Measurements from ENCODE around the gene UNC80. TPM values are rescaled to one million over a fixed set of nuclear protein-coding genes. Genes with fewer than 3 reads are reported as not detected.
"Not testable (repeated sequence)": the region's sequence is repeated elsewhere in the genome, so short reads cannot be mapped to it uniquely, and the experiment has no call there.

Gene UNC80
- total RNA-seq, 2 donors from 2014 or later: not detected

DNA sequence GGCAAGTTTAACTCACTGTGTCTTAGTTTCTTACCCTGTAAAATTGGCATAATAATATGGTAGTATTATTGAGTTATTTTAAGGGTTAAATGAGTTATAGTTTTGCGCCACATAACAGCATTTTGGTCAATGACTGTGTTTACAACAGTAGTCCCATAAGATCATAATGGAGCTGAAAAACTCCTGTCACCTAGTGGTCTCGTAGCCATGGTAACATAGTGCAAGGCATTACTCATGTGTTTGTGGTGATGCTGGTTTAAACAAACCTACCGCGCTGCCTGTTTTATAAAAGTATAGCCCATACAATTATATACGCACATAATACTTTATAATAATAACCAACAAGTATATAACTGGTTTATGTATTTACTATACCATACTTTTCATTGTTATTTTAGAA, 15.8 kb downstream of the UNC80 start:
- Mint-ChIP-seq H3K27me3 (no peaks in the 10 kb centered on the region), H3K4me3 (no peak overlapping the region), H3K9me3 (no peaks in the 10 kb centered on the region), H3K27ac (no peak overlapping the region), H3K4me1 (peaks cover 10% of the 10 kb centered on the region), H3K36me3 (ENCODE audit: low read depth) (no peaks in the 10 kb centered on the region)
- no peak for ATAC-seq (replicated peaks)

DNA sequence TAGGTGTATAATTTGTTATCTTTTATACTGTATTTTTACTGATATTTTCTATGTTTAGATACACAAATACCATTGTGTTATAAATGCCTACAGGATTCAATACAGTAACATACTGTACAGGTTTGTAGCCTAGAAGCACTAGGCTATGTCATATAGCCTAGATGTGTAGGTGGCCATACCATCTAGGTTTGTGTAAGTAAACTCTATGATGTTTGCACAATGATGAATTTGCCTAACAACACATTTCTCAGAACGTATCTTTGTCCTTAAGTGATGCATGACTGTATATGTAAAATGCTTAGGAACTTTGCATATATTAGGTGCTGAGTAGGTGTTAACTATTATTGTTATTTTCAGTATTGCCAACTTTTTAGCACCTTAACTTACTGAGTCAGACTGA, 17.3 kb downstream of the UNC80 start:
- no peaks in the 10 kb centered on the region for H3K27me3 Mint-ChIP-seq
- H3K36me3 Mint-ChIP-seq (ENCODE audit: low read depth): no peaks in the 10 kb centered on the region
- no peak overlapping the region for H3K27ac Mint-ChIP-seq

DNA sequence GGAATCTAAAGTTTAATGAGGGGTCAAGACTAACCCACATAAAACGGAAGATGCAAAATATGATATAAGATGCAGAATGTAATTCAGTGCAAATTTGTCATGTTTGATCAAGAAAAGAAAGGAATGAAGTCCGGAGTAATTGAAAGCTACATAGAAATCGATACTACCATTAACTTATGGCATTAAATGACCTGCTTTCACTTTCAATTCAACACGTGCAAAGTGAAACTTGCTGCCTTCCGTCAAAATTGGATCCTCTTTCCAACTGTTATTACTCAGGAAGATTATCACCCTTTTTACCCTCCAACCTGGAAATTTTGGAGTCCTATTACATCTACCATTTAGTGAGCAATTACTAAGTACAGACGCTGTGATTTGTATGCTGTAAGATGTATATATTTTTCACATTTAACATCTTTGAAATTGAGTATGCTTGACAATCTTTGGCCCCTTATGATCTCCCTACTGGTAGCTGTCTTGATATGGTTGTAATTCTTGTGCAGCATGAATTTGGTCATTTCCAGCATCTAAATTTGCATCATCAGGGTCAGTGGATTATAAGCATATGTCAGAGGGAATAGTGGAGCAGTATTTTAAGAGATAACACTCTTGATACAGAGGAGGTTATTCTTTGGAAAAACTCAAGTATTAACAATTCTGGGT, 18.6 kb downstream of the UNC80 start:
- H3K9me3 Mint-ChIP-seq: no peaks in the 10 kb centered on the region
- H3K27ac Mint-ChIP-seq: no peak overlapping the region
- ATAC-seq (replicated peaks): peak; percentile 39
- H3K36me3 Mint-ChIP-seq (ENCODE audit: low read depth): no peaks in the 10 kb centered on the region
- H3K27me3 Mint-ChIP-seq: no peaks in the 10 kb centered on the region
- H3K4me1 Mint-ChIP-seq: peaks cover 10% of the 10 kb centered on the region
- peak overlapping the region; percentile 57 for H3K4me3 Mint-ChIP-seq

More for the DNA sequence above, 17.3 kb downstream of the UNC80 start:
- Mint-ChIP-seq H3K9me3 (no peaks in the 10 kb centered on the region), H3K4me1 (peaks cover 10% of the 10 kb centered on the region), H3K4me3 (peak overlapping the region; percentile 57)
- no peak for ATAC-seq (replicated peaks)

DNA sequence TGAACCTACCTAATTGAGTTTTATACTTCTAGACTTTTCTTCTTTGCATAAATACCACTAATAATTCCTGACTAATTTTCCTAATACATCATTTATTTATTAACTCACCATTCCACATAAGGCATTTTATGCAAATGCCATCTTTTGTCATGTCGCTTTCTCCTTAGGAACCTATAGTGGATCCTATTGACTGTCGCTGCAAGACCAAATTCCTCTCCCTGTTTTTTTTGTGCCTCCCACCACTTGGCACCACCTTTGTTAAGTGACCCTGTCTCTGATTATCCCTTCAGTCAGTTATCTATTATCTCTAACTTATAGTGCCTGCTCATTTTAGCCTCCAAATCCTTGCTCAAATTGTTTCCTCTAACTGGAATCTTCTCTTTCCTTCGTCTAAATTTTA, 19.5 kb downstream of the UNC80 start:
- Mint-ChIP-seq H3K4me3 (no peak overlapping the region), H3K9me3 (no peaks in the 10 kb centered on the region), H3K27me3 (no peaks in the 10 kb centered on the region), H3K27ac (no peak overlapping the region), H3K36me3 (ENCODE audit: low read depth) (no peaks in the 10 kb centered on the region), H3K4me1 (peaks cover 10% of the 10 kb centered on the region)
- ATAC-seq (replicated peaks): no peak

DNA sequence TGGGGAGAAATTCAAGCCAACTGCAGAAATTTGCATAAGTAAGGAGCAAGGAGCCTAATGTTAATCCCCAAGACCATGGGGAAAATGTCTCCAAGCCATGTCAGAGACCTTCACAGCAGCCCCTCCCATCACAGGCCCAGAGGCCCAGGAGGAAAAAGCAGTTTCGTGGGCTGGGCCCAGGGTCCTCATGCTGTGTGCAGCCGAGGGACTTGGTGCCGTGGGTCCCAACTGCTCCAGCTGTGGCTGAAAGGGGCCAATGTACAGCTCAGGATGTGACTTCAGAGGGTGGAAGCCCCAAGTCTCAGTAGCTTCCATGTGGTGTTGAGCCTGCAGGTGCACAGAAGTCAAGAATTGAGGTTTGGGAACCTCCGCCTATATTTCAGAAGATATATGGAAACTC, 23.8 kb downstream of the UNC80 start:
- ATAC-seq (replicated peaks); H3K36me3 Mint-ChIP-seq (ENCODE audit: low read depth); H3K4me1 Mint-ChIP-seq; H3K27me3 Mint-ChIP-seq; H3K27ac Mint-ChIP-seq; H3K4me3 Mint-ChIP-seq; H3K9me3 Mint-ChIP-seq: not testable (repeated sequence)

DNA sequence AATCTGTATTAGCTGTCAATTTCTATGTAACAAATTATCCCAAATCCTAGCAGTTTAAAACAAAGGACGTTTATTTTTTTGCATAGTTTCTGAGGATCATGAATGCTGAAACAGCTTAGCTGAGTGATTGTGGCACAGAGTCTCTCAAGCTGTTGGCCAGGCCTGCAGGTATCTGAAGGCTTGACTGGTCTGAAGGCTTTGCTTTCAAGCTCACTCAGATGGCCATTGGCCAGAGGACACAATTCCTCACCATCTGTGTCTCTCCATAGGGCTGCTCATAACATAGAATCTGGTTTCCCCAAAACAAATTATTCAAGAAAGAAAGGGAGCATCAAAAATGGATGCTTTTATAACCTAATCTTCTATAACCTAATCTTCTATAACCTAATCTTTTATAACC, 33.7 kb downstream of the UNC80 start:
- Mint-ChIP-seq H3K36me3 (ENCODE audit: low read depth) (no peaks in the 10 kb centered on the region), H3K4me1 (no peaks in the 10 kb centered on the region), H3K27me3 (peaks cover 5% of the 10 kb centered on the region), H3K27ac (no peak overlapping the region), H3K9me3 (no peaks in the 10 kb centered on the region), H3K4me3 (no peak overlapping the region)
- ATAC-seq (replicated peaks): no peak

DNA sequence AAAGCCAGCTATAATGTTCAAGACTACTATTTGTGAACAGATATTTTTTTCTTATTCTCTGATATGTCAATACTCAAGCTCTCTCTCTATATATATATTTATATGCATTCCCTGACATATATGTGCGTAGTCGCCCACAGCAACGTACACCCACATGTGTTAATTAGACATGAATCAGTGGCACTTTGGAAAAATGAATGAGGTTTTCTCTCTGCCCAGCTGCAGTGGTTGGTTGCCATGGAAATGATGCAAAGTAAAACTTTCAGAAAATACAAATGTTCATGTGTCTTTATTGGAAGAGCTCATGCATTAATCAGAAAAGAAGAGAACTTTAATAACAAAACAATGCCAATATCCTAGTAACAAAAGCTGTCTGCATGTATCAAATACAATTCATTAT, 34.7 kb downstream of the UNC80 start:
- H3K4me3 Mint-ChIP-seq: no peak overlapping the region
- ATAC-seq (replicated peaks): no peak
- no peak overlapping the region for H3K27ac Mint-ChIP-seq
- H3K4me1 Mint-ChIP-seq: no peaks in the 10 kb centered on the region
- H3K36me3 Mint-ChIP-seq (ENCODE audit: low read depth): no peaks in the 10 kb centered on the region
- H3K9me3 Mint-ChIP-seq: no peaks in the 10 kb centered on the region
- peaks cover 5% of the 10 kb centered on the region for H3K27me3 Mint-ChIP-seq

DNA sequence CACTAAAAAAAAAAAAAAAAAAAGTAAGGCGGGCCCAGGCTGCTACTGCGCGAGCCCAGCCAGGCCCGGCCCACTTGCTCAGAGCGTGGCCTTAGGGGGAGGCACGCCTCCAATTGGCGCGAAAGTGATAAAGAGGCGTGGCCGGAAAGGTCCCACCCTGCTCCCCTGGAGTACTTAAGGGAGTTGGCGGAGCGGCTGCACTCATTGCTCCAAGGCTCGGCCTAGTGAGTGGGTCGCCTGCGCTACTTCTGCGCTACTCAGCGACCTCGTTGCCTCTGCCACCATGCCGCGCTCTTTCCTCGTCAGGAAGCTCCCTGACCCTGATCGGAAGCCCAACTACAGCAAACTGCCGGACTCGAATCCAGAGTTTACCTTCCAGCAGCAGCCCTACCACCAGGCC, 36.9 kb downstream of the UNC80 start:
- Mint-ChIP-seq H3K4me1 (no peaks in the 10 kb centered on the region), H3K9me3 (no peaks in the 10 kb centered on the region), H3K27me3 (peaks cover 9% of the 10 kb centered on the region), H3K27ac (no peak overlapping the region), H3K36me3 (ENCODE audit: low read depth) (no peaks in the 10 kb centered on the region), H3K4me3 (no peak overlapping the region)
- ATAC-seq (replicated peaks): no peak

DNA sequence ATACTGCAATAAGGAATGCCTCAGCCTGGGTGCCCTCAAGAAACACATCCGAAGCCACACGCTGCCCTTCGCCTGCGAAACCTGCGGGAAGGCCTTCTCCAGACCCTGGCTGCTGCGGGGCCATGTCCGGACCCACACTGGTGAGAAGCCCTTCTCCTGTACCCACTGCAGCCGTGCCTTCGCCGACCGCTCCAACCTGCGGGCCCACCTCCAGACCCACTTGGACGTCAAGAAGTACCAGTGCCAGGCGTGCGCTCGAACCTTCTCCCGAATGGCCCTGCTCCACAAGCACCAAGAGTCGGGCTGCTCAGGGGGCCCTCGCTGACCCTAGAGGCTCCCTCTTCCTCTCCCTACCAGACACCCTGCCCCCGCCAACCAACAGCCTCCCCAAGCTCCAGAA, 37.6 kb downstream of the UNC80 start:
- H3K27me3 Mint-ChIP-seq: peaks cover 13% of the 10 kb centered on the region
- H3K9me3 Mint-ChIP-seq: no peaks in the 10 kb centered on the region
- no peak overlapping the region for H3K4me3 Mint-ChIP-seq
- H3K4me1 Mint-ChIP-seq: no peaks in the 10 kb centered on the region
- no peak overlapping the region for H3K27ac Mint-ChIP-seq
- ATAC-seq (replicated peaks): no peak
- no peaks in the 10 kb centered on the region for H3K36me3 Mint-ChIP-seq (ENCODE audit: low read depth)

DNA sequence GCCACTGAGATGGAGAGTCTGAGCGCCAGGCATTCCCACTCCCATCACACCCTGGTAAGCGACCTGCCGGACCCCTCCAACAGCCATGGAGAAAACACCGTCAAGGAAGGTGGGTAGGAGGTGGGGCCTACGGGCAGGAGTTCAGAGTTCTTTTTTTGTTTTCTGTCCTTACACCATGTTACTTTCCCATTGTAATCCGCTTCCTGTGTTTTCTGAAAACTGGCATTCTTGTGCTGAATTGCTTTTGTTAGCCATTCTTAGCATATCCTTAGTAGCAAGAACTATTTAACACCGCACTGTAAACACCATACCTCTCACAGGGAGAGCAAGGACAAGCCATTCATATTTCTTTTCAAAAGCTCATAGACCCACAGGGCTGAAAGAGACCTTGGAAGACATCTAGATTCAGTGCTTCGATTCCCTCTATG, 46.2 kb downstream of the UNC80 start:
- no peaks in the 10 kb centered on the region for H3K9me3 Mint-ChIP-seq
- no peak overlapping the region for H3K4me3 Mint-ChIP-seq

DNA sequence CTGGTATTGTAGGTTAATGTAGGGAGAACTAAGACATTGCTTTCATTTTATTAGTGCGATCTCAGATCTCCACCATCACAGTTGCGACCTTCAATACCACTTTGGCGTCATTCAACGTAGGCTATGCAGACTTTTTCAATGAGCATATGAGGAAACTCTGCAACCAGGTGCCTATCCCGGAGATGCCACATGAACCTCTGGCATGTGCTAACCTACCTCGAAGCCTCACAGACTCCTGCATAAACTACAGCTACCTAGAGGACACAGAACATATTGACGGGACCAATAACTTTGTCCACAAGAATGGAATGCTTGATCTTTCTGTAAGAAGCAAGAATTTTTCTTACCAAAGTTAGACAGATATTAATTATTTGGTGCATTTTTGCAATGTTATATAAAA, 47.3 kb downstream of the UNC80 start:
- H3K27ac Mint-ChIP-seq: no peak overlapping the region
- peaks cover 3% of the 10 kb centered on the region for H3K27me3 Mint-ChIP-seq
- no peaks in the 10 kb centered on the region for H3K9me3 Mint-ChIP-seq
- ATAC-seq (replicated peaks): no peak
- no peaks in the 10 kb centered on the region for H3K36me3 Mint-ChIP-seq (ENCODE audit: low read depth)
- H3K4me1 Mint-ChIP-seq: no peaks in the 10 kb centered on the region
- H3K4me3 Mint-ChIP-seq: no peak overlapping the region

More for the DNA sequence above, 46.2 kb downstream of the UNC80 start:
- Mint-ChIP-seq H3K4me1 (no peaks in the 10 kb centered on the region), H3K36me3 (ENCODE audit: low read depth) (no peaks in the 10 kb centered on the region), H3K27me3 (peaks cover 11% of the 10 kb centered on the region), H3K27ac (no peak overlapping the region)
- ATAC-seq (replicated peaks): no peak

DNA sequence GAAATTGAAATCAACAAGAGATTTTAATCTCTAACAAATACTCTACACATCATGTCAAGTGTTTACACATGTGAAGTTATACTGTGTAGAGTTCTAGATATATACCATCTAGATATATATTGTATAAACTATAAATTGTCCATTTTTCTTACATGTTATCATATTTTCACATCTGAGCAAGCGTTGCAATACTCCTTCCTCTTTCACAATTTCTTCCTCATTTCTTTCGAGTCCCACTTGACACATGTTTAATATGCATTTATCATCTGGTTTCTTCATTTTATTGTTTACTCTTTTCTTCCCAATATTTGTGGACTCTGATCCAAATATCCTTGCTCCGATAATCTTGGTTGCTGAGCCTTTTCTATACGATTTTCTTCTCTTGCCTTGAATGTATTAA, 50.2 kb downstream of the UNC80 start:
- no peak for ATAC-seq (replicated peaks)
- Mint-ChIP-seq H3K27me3 (peaks cover 3% of the 10 kb centered on the region), H3K4me1 (no peaks in the 10 kb centered on the region), H3K9me3 (no peaks in the 10 kb centered on the region), H3K27ac (no peak overlapping the region), H3K36me3 (ENCODE audit: low read depth) (no peaks in the 10 kb centered on the region), H3K4me3 (no peak overlapping the region)

DNA sequence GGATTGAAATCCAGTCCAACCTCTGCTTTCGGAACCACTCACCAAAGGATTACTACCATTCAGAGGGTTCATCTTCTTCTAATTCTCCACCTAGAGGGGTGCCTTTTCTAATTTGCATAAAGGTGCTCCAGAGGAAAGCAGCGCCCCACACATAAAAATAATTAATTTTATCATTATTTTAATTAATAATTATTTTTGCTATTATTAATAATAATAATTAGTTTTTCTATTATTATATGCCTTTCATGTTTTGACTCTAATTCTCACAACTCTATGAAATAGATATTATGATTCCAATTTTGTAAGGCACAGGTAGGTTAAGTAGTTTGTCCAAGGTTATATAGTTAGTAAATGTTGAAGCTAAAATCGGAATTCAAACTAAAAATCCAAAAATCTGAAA, 51.9 kb downstream of the UNC80 start:
- H3K4me3 Mint-ChIP-seq: no peak overlapping the region
- H3K4me1 Mint-ChIP-seq: no peaks in the 10 kb centered on the region
- no peak for ATAC-seq (replicated peaks)
- H3K36me3 Mint-ChIP-seq (ENCODE audit: low read depth): no peaks in the 10 kb centered on the region
- no peaks in the 10 kb centered on the region for H3K9me3 Mint-ChIP-seq
- H3K27ac Mint-ChIP-seq: no peak overlapping the region
- H3K27me3 Mint-ChIP-seq: no peaks in the 10 kb centered on the region

DNA sequence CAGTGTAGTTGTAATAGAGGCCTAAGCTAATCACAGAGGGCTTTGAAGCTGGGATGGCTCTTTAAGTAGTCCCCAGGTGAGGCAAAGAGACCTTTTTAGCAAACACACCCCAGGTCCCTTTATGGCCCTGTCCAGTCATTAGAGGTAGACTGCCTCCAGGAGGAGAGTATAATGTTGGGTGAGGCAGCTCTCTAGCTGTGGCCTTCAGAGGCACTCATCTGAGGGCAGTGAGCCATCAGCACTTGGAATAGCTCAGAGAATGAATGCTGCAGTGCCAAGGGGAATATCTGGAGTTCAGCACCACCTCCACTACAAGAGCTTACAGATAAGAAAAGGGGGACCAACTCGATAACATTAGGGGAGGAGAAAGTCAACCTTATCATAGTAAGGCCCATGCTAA, 52.8 kb downstream of the UNC80 start:
- no peaks in the 10 kb centered on the region for H3K4me1 Mint-ChIP-seq
- no peaks in the 10 kb centered on the region for H3K36me3 Mint-ChIP-seq (ENCODE audit: low read depth)
- ATAC-seq (replicated peaks): no peak
- H3K9me3 Mint-ChIP-seq: no peaks in the 10 kb centered on the region
- no peak overlapping the region for H3K4me3 Mint-ChIP-seq
- no peak overlapping the region for H3K27ac Mint-ChIP-seq
- H3K27me3 Mint-ChIP-seq: no peaks in the 10 kb centered on the region

DNA sequence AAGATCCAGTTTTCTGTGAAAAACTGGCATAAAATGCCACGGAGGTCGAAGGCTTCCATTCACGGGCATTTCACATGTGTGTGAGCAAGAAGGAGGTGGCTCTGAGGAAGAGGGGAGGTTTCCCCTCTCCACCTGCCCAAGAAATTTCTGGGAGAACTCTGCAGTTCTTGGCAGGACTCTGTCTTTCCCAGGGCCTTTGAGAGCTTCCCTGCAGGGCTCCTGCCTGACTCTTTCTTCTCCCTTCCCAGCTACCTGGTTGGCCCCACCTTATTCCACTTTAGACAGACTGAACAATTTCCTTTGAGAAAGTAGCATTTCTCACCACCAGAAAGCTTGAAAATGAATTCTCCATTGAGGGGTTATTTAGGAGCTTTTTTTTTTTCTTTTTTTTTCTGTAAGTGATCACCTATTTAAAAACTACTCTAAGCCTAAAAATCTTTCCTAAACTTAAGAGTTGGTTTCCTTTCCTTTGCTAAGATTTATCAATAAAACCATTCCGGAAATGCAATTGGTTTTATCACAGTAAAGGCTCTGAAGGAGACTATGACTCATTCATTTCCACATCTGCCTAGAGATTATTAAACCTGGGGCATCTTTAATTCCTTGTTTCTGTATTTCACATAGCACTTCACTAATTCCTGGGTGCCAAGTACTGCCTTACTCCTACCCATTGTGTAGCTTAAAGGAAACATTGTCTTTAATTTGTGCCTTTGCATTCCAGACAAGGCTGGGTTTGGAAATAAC, 59.3 kb downstream of the UNC80 start:
- no peak for ATAC-seq (replicated peaks)
- no peak overlapping the region for H3K4me3 Mint-ChIP-seq
- no peaks in the 10 kb centered on the region for H3K36me3 Mint-ChIP-seq (ENCODE audit: low read depth)
- peaks cover 5% of the 10 kb centered on the region for H3K27me3 Mint-ChIP-seq
- no peaks in the 10 kb centered on the region for H3K9me3 Mint-ChIP-seq
- H3K27ac Mint-ChIP-seq: no peak overlapping the region
- no peaks in the 10 kb centered on the region for H3K4me1 Mint-ChIP-seq
